GM18519 (cell line): ENCODE results near the gene EIF5A.

Experiments
- ATAC-seq: cut with Tn5 transposase; IDR thresholded peaks from one replicate; pipeline ENCODE4 v1.9.1; 2021; ENCODE audit warnings: mild to moderate bottlenecking, moderate library complexity; ENCODE audit not compliant: unreplicated experiment, low FRiP score

The EIF5A gene

GRCh38 chr17:7306911-7307685 is at the start of gene EIF5A:
Gene EIF5A, plus strand, starts transcription at chr17:7307628. Its CDS starts 2,008 bp downstream, at chr17:7309636.
- ATAC-seq = peak; percentile 53

- no peak for ATAC-seq
Observed at GRCh38 chr17:7258731-7259554, 48.5 kb upstream of the EIF5A start.

- ATAC-seq = no peak
Observed at GRCh38 chr17:7259555-7259889, 47.9 kb upstream of the EIF5A start.

GRCh38 chr17:7260151-7260550 is 47.3 kb upstream of the EIF5A start:
- no peak for ATAC-seq

DNA sequence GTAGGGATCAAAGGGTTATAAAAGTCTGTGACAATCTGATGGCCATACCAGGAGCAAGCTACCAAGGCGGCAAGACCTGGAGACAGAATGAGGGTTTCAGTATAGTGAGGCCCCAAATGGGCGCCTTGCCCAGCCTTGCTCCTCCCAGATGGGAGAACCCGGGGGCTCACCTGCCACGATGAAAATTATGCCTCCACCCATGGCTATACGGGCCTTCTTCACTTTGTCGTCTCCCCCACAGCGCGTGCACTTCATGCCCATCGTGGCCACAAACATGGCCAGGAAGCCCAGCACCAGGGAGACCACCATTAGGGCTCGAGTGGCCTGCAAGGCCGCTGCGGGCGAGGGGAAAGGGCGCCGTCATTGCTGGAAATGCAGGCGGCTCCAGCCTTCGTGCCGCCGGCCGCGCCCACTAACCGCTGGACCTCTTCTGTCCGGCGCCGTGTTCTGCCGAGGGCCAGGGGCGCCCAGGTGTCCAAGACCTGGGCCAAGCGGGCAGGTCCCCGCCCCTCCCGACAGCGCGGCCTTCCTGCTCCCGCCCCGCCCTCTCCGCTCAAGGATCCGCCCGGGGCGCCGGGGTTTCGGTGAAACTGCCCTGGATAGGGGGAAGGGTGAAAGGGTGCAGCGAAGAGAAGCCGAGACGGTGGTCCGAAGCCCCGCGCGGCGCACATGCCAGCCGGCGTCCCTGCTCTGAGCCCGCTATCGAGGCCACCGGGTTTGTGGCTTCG is 46.6 kb upstream of the EIF5A start:
- no peak for ATAC-seq

DNA sequence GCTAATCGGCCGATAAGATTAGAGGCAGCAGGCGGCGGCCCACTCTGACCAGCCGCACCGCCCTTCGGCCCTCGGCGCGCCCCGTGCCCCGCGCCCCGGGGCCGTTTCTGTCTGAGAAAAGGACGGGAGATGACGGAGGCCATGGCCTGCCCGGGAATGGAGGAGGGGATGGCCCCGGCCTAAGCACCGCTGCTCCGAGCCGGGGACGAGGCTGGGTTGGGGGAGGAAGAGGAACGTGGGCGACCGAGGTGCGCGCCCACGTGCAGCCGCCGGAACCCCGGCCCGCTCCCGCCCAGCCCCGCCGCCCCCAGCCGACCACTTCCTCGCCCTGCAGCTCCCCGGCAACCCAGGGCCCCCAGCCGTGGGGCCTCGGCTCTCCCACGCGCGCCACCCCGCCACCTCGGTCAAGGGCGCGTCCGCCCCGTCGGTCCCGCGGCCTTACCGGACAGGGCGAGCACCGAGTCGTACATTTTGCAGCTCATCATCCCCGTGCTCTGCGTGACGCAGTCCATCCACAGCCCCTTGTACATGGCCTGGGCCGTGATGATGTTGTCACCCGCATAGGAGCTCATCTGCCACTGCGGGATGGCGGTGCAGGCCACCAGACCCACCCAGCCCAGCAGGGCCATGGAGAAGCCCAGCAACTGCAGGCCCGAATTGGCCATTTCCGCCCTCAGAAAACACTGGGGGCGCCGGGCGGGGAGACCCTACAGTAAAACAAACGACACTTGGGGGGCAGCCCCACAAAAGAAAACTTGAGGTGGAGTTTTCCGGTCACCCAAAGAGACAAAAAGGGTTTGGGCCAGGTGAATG is 45.8 kb upstream of the EIF5A start:
- no peak for ATAC-seq

- no peak for ATAC-seq
Observed at GRCh38 chr17:7262192-7262934, 45.1 kb upstream of the EIF5A start, which contains the start of gene CLDN7. Gene CLDN7, minus strand, starts transcription at chr17:7262478. Its CDS starts 435 bp downstream, at chr17:7262043.

- ATAC-seq = no peak
Observed at GRCh38 chr17:7262935-7263800, 44.3 kb upstream of the EIF5A start.

- ATAC-seq = no peak
Observed at GRCh38 chr17:7263801-7264078, 43.7 kb upstream of the EIF5A start.

DNA sequence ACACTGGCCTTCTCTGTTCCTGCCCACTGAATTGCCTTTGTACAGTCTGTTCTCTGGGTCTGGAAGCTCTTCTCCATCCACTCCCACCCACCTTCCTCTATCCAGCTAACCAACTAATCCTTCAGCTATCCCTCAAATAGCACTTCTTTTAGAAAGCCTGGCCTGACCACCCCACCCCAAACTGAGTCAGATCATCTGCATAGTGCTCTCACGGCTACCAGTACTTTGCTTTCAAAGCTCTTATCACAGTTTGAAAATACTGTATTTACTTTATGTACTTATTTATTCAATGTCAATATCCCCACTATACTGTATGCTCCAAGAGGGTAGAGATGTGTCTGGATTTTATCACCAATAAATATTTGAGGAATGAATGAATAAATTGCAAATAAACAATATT is 40.6 kb upstream of the EIF5A start:
- no peak for ATAC-seq

DNA sequence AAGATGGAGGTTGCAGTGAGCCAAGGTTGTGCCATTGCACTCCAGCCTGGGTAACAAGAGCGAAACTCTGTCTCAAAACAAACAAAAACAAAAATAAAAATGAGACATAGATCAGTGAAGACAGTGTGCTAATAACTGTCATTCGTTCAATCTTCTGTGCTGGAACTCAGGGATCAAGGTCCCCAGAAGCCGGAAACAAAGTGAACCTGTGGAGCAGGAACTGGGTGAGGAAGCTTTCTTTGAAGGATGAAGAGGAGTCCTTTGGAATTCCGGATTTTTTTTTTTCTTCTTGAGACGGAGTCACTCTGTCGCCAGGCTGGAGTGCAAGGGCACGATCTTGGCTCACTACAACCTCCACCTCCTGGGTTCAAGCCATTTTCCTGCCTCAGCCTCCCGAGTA is 28.0 kb upstream of the EIF5A start:
- ATAC-seq = no peak

- ATAC-seq = no peak
Observed at GRCh38 chr17:7280519-7281073, 26.8 kb upstream of the EIF5A start.

DNA sequence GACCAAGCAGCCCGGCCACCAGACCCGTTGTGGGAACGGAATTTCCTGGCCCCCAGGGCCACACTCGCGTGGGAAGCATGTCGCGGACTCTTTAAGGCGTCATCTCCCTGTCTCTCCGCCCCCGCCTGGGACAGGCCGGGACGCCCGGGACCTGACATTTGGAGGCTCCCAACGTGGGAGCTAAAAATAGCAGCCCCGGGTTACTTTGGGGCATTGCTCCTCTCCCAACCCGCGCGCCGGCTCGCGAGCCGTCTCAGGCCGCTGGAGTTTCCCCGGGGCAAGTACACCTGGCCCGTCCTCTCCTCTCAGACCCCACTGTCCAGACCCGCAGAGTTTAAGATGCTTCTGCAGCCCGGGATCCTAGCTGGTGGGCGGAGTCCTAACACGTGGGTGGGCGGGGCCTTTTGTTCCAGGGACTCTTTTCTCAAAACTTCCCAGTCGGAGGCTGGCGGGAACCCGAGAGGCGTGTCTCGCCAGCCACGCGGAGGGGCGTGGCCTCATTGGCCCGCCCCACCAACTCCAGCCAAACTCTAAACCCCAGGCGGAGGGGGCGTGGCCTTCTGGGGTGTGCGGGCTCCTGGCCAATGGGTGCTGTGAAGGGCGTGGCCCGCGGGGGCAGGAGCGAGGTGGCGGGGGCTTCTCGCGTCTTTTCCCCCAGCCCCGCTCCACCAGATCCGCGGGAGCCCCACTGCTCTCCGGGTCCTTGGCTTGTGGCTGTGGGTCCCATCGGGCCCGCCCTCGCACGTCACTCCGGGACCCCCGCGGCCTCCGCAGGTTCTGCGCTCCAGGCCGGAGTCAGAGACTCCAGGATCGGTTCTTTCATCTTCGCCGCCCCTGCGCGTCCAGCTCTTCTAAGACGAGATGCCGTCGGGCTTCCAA is 26.1 kb upstream of the EIF5A start, which contains the start of gene SLC2A4:
Gene SLC2A4 (plus strand): TSS at position 645 of the 879 bp plus-strand sequence. CDS start 217 bp downstream, at position 862.
- ATAC-seq = no peak

DNA sequence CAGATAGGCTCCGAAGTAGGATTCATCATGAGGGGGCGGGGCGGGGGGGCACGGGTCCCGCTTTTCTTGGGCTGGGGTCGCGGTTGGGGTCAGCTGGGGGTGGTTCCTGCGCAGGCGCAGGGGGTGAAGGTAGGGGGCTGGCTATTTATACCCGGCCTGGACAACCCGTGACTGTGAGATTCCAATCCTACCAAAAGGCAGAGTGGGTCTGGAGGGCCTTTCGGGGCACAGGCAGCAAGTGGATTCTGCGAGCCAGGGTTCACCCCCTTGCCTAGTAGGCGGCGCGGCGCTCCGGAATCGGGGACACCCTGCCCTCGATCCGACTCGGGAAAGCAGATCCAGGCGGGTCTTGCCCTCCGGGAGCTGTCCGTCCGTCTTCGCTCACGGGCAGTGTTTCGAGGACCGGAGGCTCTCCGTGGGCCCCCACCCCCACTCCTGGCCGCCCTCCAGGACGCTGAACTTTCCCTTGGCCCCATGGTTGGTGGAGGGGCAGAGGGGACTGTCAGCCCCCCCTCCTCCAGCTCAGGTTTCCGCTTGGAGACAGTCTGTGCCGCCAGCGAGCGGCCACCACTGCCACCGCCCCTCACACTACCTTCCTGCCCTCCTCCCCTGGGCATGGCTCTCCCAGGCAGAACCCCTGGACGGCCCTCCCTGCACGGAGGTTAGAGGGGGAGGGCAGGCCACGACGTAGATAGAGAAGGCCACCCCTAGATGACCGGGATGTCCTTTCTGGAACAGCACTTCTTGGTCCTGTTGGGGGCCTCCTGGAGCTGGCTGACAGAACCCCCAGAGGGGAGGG is 25.3 kb upstream of the EIF5A start:
- no peak for ATAC-seq

GRCh38 chr17:7282752-7283321 is 24.6 kb upstream of the EIF5A start:
- no peak for ATAC-seq

DNA sequence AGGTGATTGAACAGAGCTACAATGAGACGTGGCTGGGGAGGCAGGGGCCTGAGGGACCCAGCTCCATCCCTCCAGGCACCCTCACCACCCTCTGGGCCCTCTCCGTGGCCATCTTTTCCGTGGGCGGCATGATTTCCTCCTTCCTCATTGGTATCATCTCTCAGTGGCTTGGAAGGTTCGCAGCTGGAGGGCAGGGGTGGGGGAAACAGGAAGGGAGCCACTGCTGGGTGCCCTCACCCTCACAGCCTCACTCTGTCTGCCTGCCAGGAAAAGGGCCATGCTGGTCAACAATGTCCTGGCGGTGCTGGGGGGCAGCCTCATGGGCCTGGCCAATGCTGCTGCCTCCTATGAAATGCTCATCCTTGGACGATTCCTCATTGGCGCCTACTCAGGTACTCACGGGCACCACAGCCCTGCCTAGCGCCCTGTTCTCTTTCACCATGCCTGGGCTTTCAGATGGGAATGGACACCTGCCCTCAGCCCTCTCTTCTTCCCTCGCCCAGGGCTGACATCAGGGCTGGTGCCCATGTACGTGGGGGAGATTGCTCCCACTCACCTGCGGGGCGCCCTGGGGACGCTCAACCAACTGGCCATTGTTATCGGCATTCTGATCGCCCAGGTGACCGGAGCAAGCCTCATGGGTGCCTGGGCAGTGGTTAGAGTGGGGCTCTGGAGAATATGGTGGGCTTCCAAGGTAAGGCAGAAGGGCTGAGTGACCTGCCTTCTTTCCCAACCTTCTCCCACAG is 23.8 kb upstream of the EIF5A start:
- no peak for ATAC-seq
